Tibial nerve (tissue), 4 donors: ENCODE measurements around the gene DGKH. TPM values are rescaled to one million over a fixed set of nuclear protein-coding genes. Genes with fewer than 3 reads are reported as not detected.

Experiments used
- DNase-seq, 2 donors: peaks; one replicate each; pipeline ENCODE4 v3.0.0-alpha.2; 2019; ENCODE audit warnings: low spot score in 2 of 2
- H3K27ac ChIP-seq, 4 donors: fragments of 200-600 bp; sonication (generic) in 3 of 4; one replicate each; pipeline ENCODE4 v1.5.1; 2017 to 2019; ENCODE audit warnings: mild to moderate bottlenecking in 1 of 4
- H3K27me3 ChIP-seq, 2 donors: fragments of 200-600 bp; sonication (generic) in 1 of 2; one replicate each; pipeline versions ENCODE4 v1.5.1 to v1.6.0; 2017 to 2019
- H3K36me3 ChIP-seq, 3 donors: fragments of 200-600 bp; sonication (generic); one replicate each; pipeline ENCODE4 v1.5.1; 2018 to 2019
- H3K4me1 ChIP-seq, 4 donors: fragments of 200-600 bp; sonication (generic) in 3 of 4; one replicate each; pipeline ENCODE4 v1.5.1; 2017 to 2019
- H3K4me3 ChIP-seq, 4 donors: fragments of 200-600 bp; sonication (generic) in 3 of 4; one replicate each; pipeline ENCODE4 v1.5.1; 2017 to 2019; ENCODE audit warnings: mild to moderate bottlenecking in 1 of 4, moderate library complexity in 1 of 4
- H3K9me3 ChIP-seq, 4 donors: fragments of 200-600 bp; sonication (generic) in 3 of 4; one replicate each; pipeline ENCODE4 v1.5.1; 2017 to 2019
- EP300 ChIP-seq, 2 donors: sonication (generic); formaldehyde crosslinking; IDR thresholded peaks; one replicate each; pipeline ENCODE4 v1.6.1; 2017; ENCODE audit warnings: antibody characterized with exemption in 2 of 2, mild to moderate bottlenecking in 1 of 2
- POLR2A ChIP-seq, 2 donors: fragments of 450-650 bp; IDR thresholded peaks; one replicate each; pipeline ENCODE4 v1.6.1; 2017; ENCODE audit warnings: antibody characterized with exemption in 2 of 2, mild to moderate bottlenecking in 2 of 2, moderate library complexity in 2 of 2
- WGBS, 2 donors: methylation state at CpG; one replicate each; pipeline ENCODE4 v1.1.5; 2018; 5-methylcytosine and 5-hydroxymethylcytosine counted together
- total RNA-seq, 4 donors: library from RNA; depleted of rRNA; stranded (reverse); fragments of >200 nt; gene quantifications; one replicate each; pipeline ENCODE4 v1.1.0, GENCODE V29; 2016
- TF ChIP-seq, protein P1 (sequence below), 5 experiments: fragments of 200-600 bp in 3 of 5; fragments of 450-650 bp in 2 of 5; sonication (generic) in 3 of 5; IDR thresholded peaks; one replicate each; pipeline ENCODE4 v1.5.1; 2016 to 2019; ENCODE audit warnings: antibody characterized with exemption in 5 of 5, mild to moderate bottlenecking in 3 of 5, moderate library complexity in 2 of 5

Gene DGKH
- total RNA-seq, 4 donors from 2014 or later, result 9.6 to 14.5 (median 12.3) TPM

DNA sequence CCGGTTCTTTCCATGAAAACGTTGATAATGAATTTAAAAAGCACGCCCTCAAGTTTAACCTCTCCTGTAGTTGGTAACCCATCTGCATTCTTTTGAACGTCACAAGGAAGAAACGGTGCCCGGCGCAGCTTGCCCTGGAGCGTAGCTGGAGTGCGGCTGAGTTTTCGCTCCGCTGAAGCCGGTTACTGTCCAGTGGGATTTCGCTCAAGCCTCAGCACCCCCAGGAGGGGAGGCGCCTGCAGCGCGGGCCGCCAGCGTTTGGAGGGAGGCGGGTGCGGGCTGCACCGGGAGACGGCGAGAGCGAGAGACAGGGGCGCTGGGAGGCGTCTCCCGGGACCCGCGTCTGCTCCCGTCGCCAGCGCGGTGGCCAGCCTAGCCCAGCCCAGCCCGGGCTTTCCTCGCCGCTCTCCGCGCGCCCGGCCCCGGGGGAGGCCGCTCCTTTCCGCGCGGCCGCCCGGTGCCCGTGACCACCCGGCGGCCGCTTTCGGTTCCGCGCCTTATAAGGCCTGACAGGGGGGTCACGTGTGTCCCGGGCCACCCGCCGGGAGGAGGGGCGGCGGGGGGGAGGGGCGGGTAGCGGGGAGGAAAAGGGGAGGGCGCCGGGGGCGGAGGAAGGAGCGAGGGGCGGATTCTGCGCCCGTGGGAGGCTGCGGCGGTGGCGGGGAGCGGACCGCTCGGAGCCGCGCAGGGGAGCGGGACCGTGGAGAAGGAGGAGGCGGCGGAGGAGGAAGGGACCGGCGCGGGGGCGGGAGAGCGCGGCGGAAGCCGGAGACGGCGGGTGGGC, 8.3 kb upstream of the DGKH start:
- Histone ChIP-seq H3K9me3 (peaks cover 0 to 9% (median 0%) of the 10 kb centered on the region in 4 donors), H3K36me3 (no peaks in the 10 kb centered on the region), H3K4me1 (peaks cover 0 to 17% (median 4%) of the 10 kb centered on the region in 4 donors), H3K4me3 (peak overlapping the region; percentile 77 to 96 (median 96)), H3K27me3 (no peaks in the 10 kb centered on the region), H3K27ac (peak overlapping the region; percentile 93 to 98 (median 95))
- DNase-seq, result peak; percentile 84 to 89
- 1 to 3% methylated on average over 38 to 43 of the region's 91 CpGs for WGBS, 2 donors
- TF ChIP-seq EP300 (IDR thresholded peaks at IDR 0.05) (peak in 1 of 2 donors; percentile 76), POLR2A (IDR thresholded peaks at IDR 0.05) (peak; percentile 69 to 90)
- TF ChIP-seq, protein P1, sequence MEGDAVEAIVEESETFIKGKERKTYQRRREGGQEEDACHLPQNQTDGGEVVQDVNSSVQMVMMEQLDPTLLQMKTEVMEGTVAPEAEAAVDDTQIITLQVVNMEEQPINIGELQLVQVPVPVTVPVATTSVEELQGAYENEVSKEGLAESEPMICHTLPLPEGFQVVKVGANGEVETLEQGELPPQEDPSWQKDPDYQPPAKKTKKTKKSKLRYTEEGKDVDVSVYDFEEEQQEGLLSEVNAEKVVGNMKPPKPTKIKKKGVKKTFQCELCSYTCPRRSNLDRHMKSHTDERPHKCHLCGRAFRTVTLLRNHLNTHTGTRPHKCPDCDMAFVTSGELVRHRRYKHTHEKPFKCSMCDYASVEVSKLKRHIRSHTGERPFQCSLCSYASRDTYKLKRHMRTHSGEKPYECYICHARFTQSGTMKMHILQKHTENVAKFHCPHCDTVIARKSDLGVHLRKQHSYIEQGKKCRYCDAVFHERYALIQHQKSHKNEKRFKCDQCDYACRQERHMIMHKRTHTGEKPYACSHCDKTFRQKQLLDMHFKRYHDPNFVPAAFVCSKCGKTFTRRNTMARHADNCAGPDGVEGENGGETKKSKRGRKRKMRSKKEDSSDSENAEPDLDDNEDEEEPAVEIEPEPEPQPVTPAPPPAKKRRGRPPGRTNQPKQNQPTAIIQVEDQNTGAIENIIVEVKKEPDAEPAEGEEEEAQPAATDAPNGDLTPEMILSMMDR (IDR thresholded peaks at IDR 0.05), result peak in 2 of 5 experiments; percentile 57 to 60

DNA sequence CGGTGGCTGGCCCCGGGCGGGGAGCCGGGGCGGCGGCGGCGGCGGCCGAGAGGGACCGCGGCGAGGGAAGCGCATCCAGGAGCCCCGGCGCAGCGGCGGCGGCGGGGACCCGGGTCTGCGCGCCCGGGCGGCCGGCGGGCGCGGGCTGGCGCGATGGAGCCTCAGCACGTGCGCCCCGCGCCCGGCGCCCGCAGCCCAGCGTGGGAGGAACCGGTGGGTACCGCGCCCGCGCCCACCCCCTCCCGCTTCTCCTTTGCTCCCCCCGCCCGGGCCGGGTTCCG, 7.8 kb upstream of the DGKH start:
- Histone ChIP-seq H3K9me3 (peaks cover 0 to 6% (median 0%) of the 10 kb centered on the region in 4 donors), H3K27me3 (no peaks in the 10 kb centered on the region), H3K4me1 (peaks cover 0 to 17% (median 4%) of the 10 kb centered on the region in 4 donors), H3K27ac (peak overlapping the region; percentile 93 to 98 (median 95)), H3K4me3 (peak overlapping the region; percentile 77 to 96 (median 96)), H3K36me3 (no peaks in the 10 kb centered on the region)
- DNase-seq, result no peak
- WGBS, 2 donors, result 1 to 33% methylated on average over 1 to 14 of the region's 49 CpGs
- TF ChIP-seq EP300 (IDR thresholded peaks at IDR 0.05) (no peak), POLR2A (IDR thresholded peaks at IDR 0.05) (no peak)
- TF ChIP-seq, protein P1 (IDR thresholded peaks at IDR 0.05), result no peak

DNA sequence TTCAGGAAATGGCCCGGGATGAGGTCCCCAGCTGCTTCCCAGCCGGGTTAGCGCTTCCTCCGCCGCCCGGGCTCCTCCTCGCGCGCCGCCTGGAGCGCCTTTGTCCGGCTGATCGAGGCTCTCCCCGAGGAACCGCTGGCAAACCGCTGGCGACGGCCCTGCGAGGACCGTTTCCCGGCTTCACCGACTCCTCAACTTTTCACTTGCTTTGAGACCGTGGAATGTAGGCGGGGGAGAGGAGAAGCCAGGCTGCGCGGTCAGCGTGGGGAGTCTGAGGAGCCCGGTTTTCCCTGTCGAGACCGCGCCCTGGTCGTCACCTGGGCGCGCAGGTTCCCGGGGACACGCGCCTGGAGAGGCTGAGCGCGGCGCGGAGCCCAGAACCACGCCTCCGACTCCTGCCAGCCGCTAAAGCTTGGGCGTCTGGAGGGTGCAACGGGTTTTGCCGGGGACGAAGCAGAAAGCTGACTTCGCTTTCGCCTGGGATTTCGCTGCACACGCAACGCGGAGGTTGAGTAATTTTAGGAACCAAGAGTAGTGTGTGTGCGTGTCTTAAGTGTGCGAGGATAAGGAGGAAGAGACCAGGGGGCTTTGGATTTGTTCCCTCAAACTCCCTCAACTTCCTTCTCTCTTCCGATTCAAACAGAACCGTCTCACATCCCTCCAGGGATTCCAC, 7.3 kb upstream of the DGKH start:
- WGBS, 2 donors, result 1% methylated on average over 27 to 41 of the region's 58 CpGs
- no peaks in the 10 kb centered on the region for H3K27me3 ChIP-seq
- TF ChIP-seq EP300 (IDR thresholded peaks at IDR 0.05), result peak in 1 of 2 donors; percentile 18
- TF ChIP-seq, protein P1 (IDR thresholded peaks at IDR 0.05), result no peak
- no peak for TF ChIP-seq POLR2A (IDR thresholded peaks at IDR 0.05)
- no peaks in the 10 kb centered on the region for H3K36me3 ChIP-seq
- peak overlapping the region; percentile 65 to 96 (median 96) for H3K4me3 ChIP-seq
- H3K4me1 ChIP-seq, result peaks cover 0 to 17% (median 4%) of the 10 kb centered on the region in 4 donors
- peak in 1 of 2 donors; percentile 6 for DNase-seq
- H3K9me3 ChIP-seq, result peaks cover 0 to under 1% (median 0%) of the 10 kb centered on the region in 4 donors
- H3K27ac ChIP-seq, result peak overlapping the region in 3 of 4 donors; percentile 45 to 98 (median 69)

DNA sequence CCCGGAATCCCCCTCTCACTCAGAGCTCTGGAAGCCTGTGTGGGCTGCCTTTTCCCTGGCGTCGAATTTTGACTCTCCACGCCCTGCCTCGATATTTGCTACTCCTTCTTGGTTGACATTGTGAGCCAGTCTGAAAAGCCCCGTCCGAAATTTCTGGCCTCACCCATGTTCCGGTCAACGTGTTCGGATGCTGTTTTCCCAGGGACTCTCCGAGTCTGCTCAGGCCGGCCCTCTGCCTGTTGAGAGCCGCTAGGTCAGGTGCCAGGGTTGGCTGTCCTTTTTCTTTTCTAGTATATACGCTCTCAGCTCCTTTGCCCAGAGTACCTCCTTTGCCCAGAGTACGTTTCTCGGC, 6.8 kb upstream of the DGKH start:
- Histone ChIP-seq H3K4me1 (peaks cover 0 to 17% (median 4%) of the 10 kb centered on the region in 4 donors), H3K4me3 (peak overlapping the region; percentile 65 to 96 (median 96)), H3K27me3 (no peaks in the 10 kb centered on the region), H3K9me3 (no peaks in the 10 kb centered on the region), H3K36me3 (no peaks in the 10 kb centered on the region), H3K27ac (peak overlapping the region in 3 of 4 donors; percentile 45 to 98 (median 69))
- TF ChIP-seq, protein P1 (IDR thresholded peaks at IDR 0.05), result peak; percentile 16 to 54 (median 41)
- TF ChIP-seq POLR2A (IDR thresholded peaks at IDR 0.05), result no peak
- DNase-seq, result peak in 1 of 2 donors; percentile 49
- WGBS, 2 donors, result 3 to 5% methylated on average over 16 of the region's 16 CpGs

DNA sequence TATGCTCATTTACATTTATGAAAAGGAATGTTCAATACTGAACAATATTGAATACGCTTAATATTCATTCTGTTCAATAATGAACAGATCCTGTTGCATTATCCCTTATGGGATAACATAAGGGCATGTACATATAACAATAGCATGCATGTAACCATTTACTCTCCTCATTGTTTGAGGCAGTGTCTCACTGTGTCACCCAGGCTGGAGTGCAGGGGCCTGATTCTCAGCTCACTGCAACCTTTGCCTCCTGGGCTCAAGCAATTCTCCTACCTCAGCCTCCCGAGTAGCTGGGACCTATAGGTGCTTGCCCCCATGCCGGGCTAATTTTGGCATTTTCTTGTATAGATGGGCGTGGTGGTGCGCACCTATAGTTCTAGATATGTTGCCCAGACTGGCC, 4.8 kb upstream of the DGKH start:
- no peak for DNase-seq
- Histone ChIP-seq H3K9me3 (no peaks in the 10 kb centered on the region), H3K27me3 (no peaks in the 10 kb centered on the region), H3K4me1 (peaks cover 0 to 26% (median 4%) of the 10 kb centered on the region in 4 donors), H3K36me3 (no peaks in the 10 kb centered on the region), H3K27ac (no peak overlapping the region), H3K4me3 (no peak overlapping the region)
- WGBS, 2 donors, result 97 to 99% methylated on average over 5 of the region's 5 CpGs
- TF ChIP-seq EP300 (IDR thresholded peaks at IDR 0.05) (no peak), POLR2A (IDR thresholded peaks at IDR 0.05) (no peak)
- TF ChIP-seq, protein P1 (IDR thresholded peaks at IDR 0.05), result no peak
